Natural killer cell (primary cell): ENCODE data around the gene TRRAP. TPM values are rescaled to one million over a fixed set of nuclear protein-coding genes. Genes with fewer than 3 reads are reported as not detected.

Experiments
- ATAC-seq, 3 donors: fragments of 150-1000 bp in 2 of 3; fragments of 200-7000 bp in 1 of 3; cut with Tn5 transposase; 1 replicate in 1 of 3; 2 replicates in 2 of 3; pipeline ENCODE4 v1.10.0; 2021; ENCODE audit warnings: mild to moderate bottlenecking in 2 of 3, moderate library complexity in 2 of 3
- DNase-seq, 2 donors: peaks; one replicate each; pipeline versions ENCODE4 v3.0.0 to v3.0.0-alpha.2; 2013 to 2021; ENCODE audit warnings: mixed read lengths in 1 of 2
- H3K27ac ChIP-seq: one replicate; pipeline ENCODE4 v1.5.1; 2013; ENCODE audit warnings: mild to moderate bottlenecking, low read length
- H3K27me3 ChIP-seq: one replicate; pipeline ENCODE4 v1.6.1; 2013; ENCODE audit warnings: low read length; ENCODE audit not compliant: control insufficient read depth, insufficient read depth
- H3K36me3 ChIP-seq: one replicate; pipeline ENCODE4 v1.6.1; 2013; ENCODE audit warnings: low read length; ENCODE audit not compliant: control insufficient read depth, insufficient read depth
- H3K4me1 ChIP-seq: one replicate; pipeline ENCODE4 v1.6.1; 2013; ENCODE audit warnings: low read length; ENCODE audit not compliant: control insufficient read depth, insufficient read depth
- H3K4me3 ChIP-seq: one replicate; pipeline ENCODE4 v1.5.1; 2013; ENCODE audit warnings: low read length
- H3K9me3 ChIP-seq: one replicate; pipeline ENCODE4 v1.6.1; 2013; ENCODE audit warnings: low read length; ENCODE audit not compliant: control insufficient read depth, insufficient read depth
- H3K27ac Mint-ChIP-seq, 2 donors: one replicate each; pipeline ENCODE4 v1.8.0; 2022; ENCODE audit warnings: mild to moderate bottlenecking in 2 of 2, mixed read lengths in 2 of 2, moderate library complexity in 1 of 2
- H3K27me3 Mint-ChIP-seq, 2 donors: one replicate each; pipeline ENCODE4 v1.8.0; 2022; ENCODE audit warnings: low read depth in 2 of 2, mixed read lengths in 2 of 2
- H3K36me3 Mint-ChIP-seq: one replicate; pipeline ENCODE4 v1.8.0; 2022; ENCODE audit warnings: mixed read lengths
- H3K4me1 Mint-ChIP-seq, 2 donors: one replicate each; pipeline ENCODE4 v1.8.0; 2022; ENCODE audit warnings: mixed read lengths in 2 of 2
- H3K4me3 Mint-ChIP-seq: one replicate; pipeline ENCODE4 v1.8.0; 2022; ENCODE audit warnings: mild to moderate bottlenecking, moderate library complexity, mixed read lengths
- H3K9me3 Mint-ChIP-seq, 2 donors: one replicate each; pipeline ENCODE4 v1.8.0; 2022; ENCODE audit warnings: mixed read lengths in 2 of 2
- WGBS: methylation state at CpG from one replicate; pipeline ENCODE4 v1.1.7; 2013; ENCODE audit warnings: missing lambda C conversion rate; ENCODE audit not compliant: insufficient coverage; 5-methylcytosine and 5-hydroxymethylcytosine counted together
- intact Hi-C: fragments of 100-400 bp; cut with micrococcal nuclease; formaldehyde crosslinking; loops from one replicate; pipeline ENCODE4 v1.14.2; 2022
- total RNA-seq, 4 donors: library from RNA; stranded (reverse); fragments of 120-200 nt in 1 of 4; gene quantifications; one replicate each; pipeline versions ENCODE4 v1.2.3 to v1.2.4, GENCODE V29; 2013 to 2022
- TF ChIP-seq, protein P1 (sequence below): fragments of 200-600 bp; IDR thresholded peaks from one replicate; pipeline ENCODE4 v1.8.0; 2022; ENCODE audit warnings: antibody characterized with exemption

TRRAP gene
- total RNA-seq, 3 donors from 2014 or later (not counting 1 experiment from before 2014, with no cell fraction given): 45.4 to 62.9 (median 62.4) TPM

DNA sequence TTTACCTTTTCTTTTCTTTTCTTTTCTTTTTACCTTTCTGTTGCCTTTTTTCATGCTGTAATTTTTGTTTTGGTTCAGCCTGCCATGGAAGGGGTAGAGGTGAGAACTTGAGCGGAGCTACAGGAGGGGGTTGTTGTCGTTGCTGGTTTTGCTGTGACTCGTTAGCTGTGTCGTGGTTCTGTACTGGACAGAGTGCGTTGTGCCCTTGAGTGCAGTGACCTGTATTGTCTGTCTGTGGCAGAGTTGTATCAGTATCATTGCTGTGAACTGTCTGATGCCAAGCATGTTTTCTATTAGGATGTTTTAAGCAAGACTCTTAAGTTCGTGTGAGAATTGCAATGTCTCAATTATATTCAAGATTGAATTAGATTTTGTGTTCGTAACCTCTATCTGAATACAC lies 67.5 kb downstream of the TRRAP start:
- no peak overlapping the region for H3K27ac Mint-ChIP-seq
- peaks cover 20% of the 10 kb centered on the region for H3K36me3 Mint-ChIP-seq
- no peak overlapping the region for H3K27ac ChIP-seq

DNA sequence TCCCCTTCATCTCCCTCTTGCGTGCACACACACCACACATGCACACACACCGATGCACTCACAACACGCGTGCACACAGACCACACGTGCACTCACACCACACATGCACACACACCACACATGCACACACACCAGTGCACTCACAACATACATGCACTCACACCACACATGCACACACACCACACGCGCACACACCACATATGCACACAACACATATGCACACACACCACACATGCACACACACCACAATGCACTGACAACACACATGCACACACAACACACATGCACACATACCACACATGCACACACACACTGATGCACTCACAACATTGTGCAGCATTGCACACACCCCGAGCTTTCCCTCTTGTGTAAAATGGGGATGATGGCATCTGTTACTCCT lies 68.1 kb downstream of the TRRAP start:
- TF ChIP-seq, protein P1, sequence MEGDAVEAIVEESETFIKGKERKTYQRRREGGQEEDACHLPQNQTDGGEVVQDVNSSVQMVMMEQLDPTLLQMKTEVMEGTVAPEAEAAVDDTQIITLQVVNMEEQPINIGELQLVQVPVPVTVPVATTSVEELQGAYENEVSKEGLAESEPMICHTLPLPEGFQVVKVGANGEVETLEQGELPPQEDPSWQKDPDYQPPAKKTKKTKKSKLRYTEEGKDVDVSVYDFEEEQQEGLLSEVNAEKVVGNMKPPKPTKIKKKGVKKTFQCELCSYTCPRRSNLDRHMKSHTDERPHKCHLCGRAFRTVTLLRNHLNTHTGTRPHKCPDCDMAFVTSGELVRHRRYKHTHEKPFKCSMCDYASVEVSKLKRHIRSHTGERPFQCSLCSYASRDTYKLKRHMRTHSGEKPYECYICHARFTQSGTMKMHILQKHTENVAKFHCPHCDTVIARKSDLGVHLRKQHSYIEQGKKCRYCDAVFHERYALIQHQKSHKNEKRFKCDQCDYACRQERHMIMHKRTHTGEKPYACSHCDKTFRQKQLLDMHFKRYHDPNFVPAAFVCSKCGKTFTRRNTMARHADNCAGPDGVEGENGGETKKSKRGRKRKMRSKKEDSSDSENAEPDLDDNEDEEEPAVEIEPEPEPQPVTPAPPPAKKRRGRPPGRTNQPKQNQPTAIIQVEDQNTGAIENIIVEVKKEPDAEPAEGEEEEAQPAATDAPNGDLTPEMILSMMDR: no peak
- WGBS: 98% methylated on average over 8 of the region's 8 CpGs
- Mint-ChIP-seq H3K4me1 (peaks cover 0 to 4% of the 10 kb centered on the region in 2 donors), H3K4me3 (no peak overlapping the region), H3K27me3 (no peaks in the 10 kb centered on the region), H3K27ac (no peak overlapping the region), H3K36me3 (peaks cover 22% of the 10 kb centered on the region), H3K9me3 (no peaks in the 10 kb centered on the region)
- intact Hi-C loops: no loop called here
- ATAC-seq: peak in 1 of 3 donors; percentile 26
- peaks cover 77% of the 10 kb centered on the region for H3K36me3 ChIP-seq
- H3K9me3 ChIP-seq: no peaks in the 10 kb centered on the region
- no peak overlapping the region for H3K4me3 ChIP-seq
- DNase-seq: no peak
- H3K27me3 ChIP-seq: no peaks in the 10 kb centered on the region
- H3K27ac ChIP-seq: no peak overlapping the region
- H3K4me1 ChIP-seq: no peaks in the 10 kb centered on the region

More for the DNA sequence above, 67.5 kb downstream of the TRRAP start:
- no peak for ATAC-seq
- no peak overlapping the region for H3K4me3 Mint-ChIP-seq
- H3K9me3 Mint-ChIP-seq: no peaks in the 10 kb centered on the region
- Histone ChIP-seq H3K36me3 (peaks cover 72% of the 10 kb centered on the region), H3K9me3 (no peaks in the 10 kb centered on the region), H3K4me3 (no peak overlapping the region), H3K27me3 (no peaks in the 10 kb centered on the region), H3K4me1 (no peaks in the 10 kb centered on the region)
- TF ChIP-seq, protein P1: no peak
- 96% methylated on average over 5 of the region's 7 CpGs for WGBS
- peaks cover 0 to 4% of the 10 kb centered on the region in 2 donors for H3K4me1 Mint-ChIP-seq
- no peaks in the 10 kb centered on the region for H3K27me3 Mint-ChIP-seq
- no peak for DNase-seq
- intact Hi-C loops: no loop called here

DNA sequence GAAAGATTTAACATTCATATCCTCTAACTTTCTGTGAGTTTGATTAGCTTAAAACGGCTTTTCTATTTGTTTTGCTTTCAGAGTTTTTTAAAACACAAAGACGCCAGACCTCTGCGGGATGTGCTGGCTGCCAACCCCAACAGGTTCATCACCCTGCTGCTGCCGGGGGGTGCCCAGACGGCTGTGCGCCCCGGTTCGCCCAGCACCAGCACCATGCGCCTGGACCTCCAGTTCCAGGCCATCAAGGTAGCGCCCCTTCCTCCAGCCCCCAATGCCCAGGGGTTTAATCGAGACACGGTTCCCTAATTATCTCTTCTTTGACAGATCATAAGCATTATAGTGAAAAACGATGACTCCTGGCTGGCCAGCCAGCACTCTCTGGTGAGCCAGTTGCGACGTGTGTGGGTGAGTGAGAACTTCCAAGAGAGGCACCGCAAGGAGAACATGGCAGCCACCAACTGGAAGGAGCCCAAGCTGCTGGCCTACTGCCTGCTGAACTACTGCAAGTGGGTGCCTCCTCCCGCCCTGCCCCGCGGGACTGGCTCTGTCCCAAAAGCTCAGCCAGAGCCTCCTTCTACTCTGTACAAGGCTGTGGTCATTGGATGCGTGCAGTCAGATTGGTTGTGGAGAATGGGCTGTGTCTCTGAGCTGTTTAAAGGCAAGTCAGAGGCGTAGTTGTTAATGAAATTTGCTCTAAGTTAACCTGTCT lies 71.2 kb downstream of the TRRAP start:
- Histone ChIP-seq H3K4me1 (no peaks in the 10 kb centered on the region), H3K4me3 (no peak overlapping the region), H3K27me3 (no peaks in the 10 kb centered on the region), H3K36me3 (peaks cover 75% of the 10 kb centered on the region), H3K9me3 (no peaks in the 10 kb centered on the region), H3K27ac (no peak overlapping the region)
- intact Hi-C loops: no loop called here
- ATAC-seq (no peak), DNase-seq (no peak)
- Mint-ChIP-seq H3K9me3 (no peaks in the 10 kb centered on the region), H3K27me3 (no peaks in the 10 kb centered on the region), H3K36me3 (peaks cover 37% of the 10 kb centered on the region), H3K4me1 (peaks cover 0 to 4% of the 10 kb centered on the region in 2 donors), H3K27ac (no peak overlapping the region), H3K4me3 (no peak overlapping the region)
- TF ChIP-seq, protein P1: no peak
- 96% methylated on average over 21 of the region's 21 CpGs for WGBS

DNA sequence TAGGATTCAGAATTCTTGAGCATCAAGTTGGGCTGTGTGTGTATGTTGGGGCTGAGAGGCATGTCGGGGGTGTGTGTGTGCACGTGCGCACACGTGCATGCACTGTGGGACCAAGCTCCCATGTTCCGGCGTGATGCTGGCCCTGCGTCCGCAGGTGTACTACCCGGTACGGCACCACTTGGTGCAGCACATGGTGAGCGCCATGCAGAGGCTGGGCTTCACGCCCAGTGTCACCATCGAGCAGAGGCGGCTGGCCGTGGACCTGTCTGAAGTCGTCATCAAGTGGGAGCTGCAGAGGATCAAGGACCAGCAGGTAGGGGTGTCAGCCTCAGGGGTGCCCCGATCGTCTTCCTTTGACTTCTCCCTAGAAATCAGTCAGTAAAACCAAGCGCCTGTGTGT lies 77.7 kb downstream of the TRRAP start:
- WGBS: 98% methylated on average over 19 of the region's 19 CpGs
- Mint-ChIP-seq H3K27me3 (no peaks in the 10 kb centered on the region), H3K4me3 (no peak overlapping the region), H3K4me1 (no peaks in the 10 kb centered on the region), H3K27ac (no peak overlapping the region), H3K36me3 (peaks cover 38% of the 10 kb centered on the region), H3K9me3 (no peaks in the 10 kb centered on the region)
- Histone ChIP-seq H3K27ac (no peak overlapping the region), H3K27me3 (no peaks in the 10 kb centered on the region), H3K4me3 (no peak overlapping the region), H3K9me3 (no peaks in the 10 kb centered on the region), H3K36me3 (peaks cover 89% of the 10 kb centered on the region), H3K4me1 (no peaks in the 10 kb centered on the region)
- DNase-seq: no peak
- TF ChIP-seq, protein P1: no peak
- intact Hi-C loops: no loop called here
- ATAC-seq: no peak
